ENCODE measurements around the gene PTPRA. TPM values are rescaled to one million over a fixed set of nuclear protein-coding genes. Genes with fewer than 3 reads are reported as not detected.

Gene PTPRA
- total and polyA plus RNA-seq, 10 of the 15 experiments (the other 5 are each of a cell fraction or from before 2014, with no cell fraction given): 3.9 to 62.1 (median 34.6) TPM

DNA sequence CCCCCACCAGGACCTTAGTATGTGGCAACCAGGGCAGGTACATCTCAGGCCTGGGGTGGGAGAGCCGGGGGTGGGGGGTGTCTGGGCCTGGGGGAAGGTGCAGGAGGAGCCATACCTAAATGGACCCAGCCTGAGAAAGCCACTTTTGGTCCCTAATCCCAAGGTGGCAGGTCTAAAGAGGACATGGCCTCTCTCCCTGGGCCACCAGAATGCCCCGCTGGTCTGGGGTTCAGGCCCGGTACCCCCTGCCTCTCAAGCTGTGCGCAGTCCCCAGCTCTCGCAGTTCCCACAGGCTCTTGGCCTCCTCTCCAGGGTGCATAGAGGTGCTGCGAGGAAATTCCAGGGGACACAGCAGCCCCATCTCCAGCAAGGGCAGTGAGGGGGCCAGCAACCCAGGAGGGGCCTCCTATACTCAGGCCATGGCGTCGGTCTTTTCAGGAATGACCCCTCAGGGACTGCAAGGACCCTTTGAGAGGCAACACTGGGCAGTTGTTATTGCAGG, 212.3 kb downstream of the PTPRA start (continued):
- TF ChIP-seq, protein P1, sequence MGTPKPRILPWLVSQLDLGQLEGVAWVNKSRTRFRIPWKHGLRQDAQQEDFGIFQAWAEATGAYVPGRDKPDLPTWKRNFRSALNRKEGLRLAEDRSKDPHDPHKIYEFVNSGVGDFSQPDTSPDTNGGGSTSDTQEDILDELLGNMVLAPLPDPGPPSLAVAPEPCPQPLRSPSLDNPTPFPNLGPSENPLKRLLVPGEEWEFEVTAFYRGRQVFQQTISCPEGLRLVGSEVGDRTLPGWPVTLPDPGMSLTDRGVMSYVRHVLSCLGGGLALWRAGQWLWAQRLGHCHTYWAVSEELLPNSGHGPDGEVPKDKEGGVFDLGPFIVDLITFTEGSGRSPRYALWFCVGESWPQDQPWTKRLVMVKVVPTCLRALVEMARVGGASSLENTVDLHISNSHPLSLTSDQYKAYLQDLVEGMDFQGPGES (IDR thresholded peaks at IDR 0.05): no peak
- TF ChIP-seq RELA (IDR thresholded peaks at IDR 0.05; ENCODE audit: borderline replicate concordance, partially characterized antibody) (no peak), STAT3 (IDR thresholded peaks at IDR 0.05; ENCODE audit: low read depth, low read length) (no peak)
- TF ChIP-seq, protein P2, sequence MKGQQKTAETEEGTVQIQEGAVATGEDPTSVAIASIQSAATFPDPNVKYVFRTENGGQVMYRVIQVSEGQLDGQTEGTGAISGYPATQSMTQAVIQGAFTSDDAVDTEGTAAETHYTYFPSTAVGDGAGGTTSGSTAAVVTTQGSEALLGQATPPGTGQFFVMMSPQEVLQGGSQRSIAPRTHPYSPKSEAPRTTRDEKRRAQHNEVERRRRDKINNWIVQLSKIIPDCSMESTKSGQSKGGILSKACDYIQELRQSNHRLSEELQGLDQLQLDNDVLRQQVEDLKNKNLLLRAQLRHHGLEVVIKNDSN (IDR thresholded peaks at IDR 0.05; ENCODE audit: borderline replicate concordance, extremely low read length, insufficient read depth, low read depth, low read length): no peak

DNA sequence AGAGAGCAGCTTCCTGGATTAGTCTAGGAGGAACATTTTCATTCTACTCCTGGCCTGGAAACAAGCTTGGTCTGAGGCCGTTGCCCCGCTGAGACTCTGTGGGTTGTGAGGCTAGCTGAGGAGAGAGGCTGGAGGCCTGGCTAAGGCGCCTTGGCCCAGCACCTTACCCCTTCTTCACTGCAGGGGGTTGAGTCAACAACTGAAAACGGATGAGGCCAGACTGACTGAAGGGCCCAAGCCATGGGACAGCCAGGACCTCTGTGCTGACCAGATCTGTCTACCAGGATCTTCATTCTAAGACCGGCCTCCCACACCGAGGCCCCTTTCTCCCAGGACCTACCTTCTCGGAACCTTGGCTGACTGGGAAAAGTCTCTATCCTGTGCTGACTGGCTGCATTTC, 214.8 kb downstream of the PTPRA start:
- Histone ChIP-seq H3K9me3 (replicated peaks; ENCODE audit: control insufficient read depth, insufficient read depth, low read length) (no peaks in the 10 kb centered on the region), H3K4me2 (ENCODE audit: control insufficient read depth, insufficient read depth) (no peak overlapping the region), H3K27ac (ENCODE audit: control insufficient read depth, insufficient read depth) (no peak overlapping the region), H3K4me1 (ENCODE audit: control insufficient read depth, insufficient read depth, low read length) (no peaks in the 10 kb centered on the region), H3K4me3 (no peak overlapping the region), H2AFZ (ENCODE audit: control insufficient read depth, low read depth, low read length) (no peak overlapping the region), H4K20me1 (ENCODE audit: control insufficient read depth, insufficient read depth) (no peaks in the 10 kb centered on the region), H3K9ac (ENCODE audit: control insufficient read depth, insufficient read depth, low read length) (no peak overlapping the region), H3K36me3 (ENCODE audit: control insufficient read depth in 2 of 2, insufficient read depth in 2 of 2, low read length in 1 of 2) (no peaks in the 10 kb centered on the region), H3K79me2 (ENCODE audit: control insufficient read depth, insufficient read depth, low read length) (no peaks in the 10 kb centered on the region), H3K27me3 (replicated peaks in 1 of 2; ENCODE audit: control insufficient read depth in 2 of 2, insufficient read depth in 2 of 2, low read length in 1 of 2) (peaks cover 11 to 17% of the 10 kb centered on the region in 2 experiments)
- no TSS peak for BruUV-seq (replicated peaks)
- POLR2A ChIA-PET: interaction anchor here (0.5 kb wide), 1 partner anchor 499 kb away, joined by 4 read pairs; no protein-coding TSS in a partner anchor
- RAD21 ChIA-PET (ENCODE audit: unreplicated experiment): no interaction called here
- SMC1A ChIA-PET (ENCODE audit: uncharacterized antibody, unreplicated experiment): no interaction called here
- intact Hi-C loops (cut with micrococcal nuclease; ENCODE audit: unreplicated experiment) (no loop called here), in situ Hi-C loops (cut with MboI) (no loop called here)
- ATAC-seq (no peak), FAIRE-seq (no peak), DNase-seq (ENCODE audit: low read depth, low spot score) (no peak)
- CTCF ChIA-PET: interaction anchor here (1.1 kb wide), 1 partner anchor 19 kb away, joined by 3 read pairs; no protein-coding TSS in a partner anchor
- WGBS (ENCODE audit: insufficient coverage, insufficient replicate concordance, low lambda C conversion rate, missing lambda C conversion rate): 62% methylated on average over 7 of the region's 7 CpGs
- no peak for TF ChIP-seq FOXM1 (IDR thresholded peaks at IDR 0.05; ENCODE audit: low read depth, low read length)
- no peak for TF ChIP-seq RBBP5 (conservative IDR thresholded peaks at IDR 0.05)
- TF ChIP-seq NFIC (IDR thresholded peaks at IDR 0.05; ENCODE audit: low read depth, low read length): no peak
- TF ChIP-seq TCF7 (IDR thresholded peaks at IDR 0.05; ENCODE audit: borderline replicate concordance): no peak
- no peak for TF ChIP-seq SPI1 (IDR thresholded peaks at IDR 0.05; ENCODE audit: borderline replicate concordance, insufficient read depth, low read depth, low read length)
- TF ChIP-seq, protein P3, sequence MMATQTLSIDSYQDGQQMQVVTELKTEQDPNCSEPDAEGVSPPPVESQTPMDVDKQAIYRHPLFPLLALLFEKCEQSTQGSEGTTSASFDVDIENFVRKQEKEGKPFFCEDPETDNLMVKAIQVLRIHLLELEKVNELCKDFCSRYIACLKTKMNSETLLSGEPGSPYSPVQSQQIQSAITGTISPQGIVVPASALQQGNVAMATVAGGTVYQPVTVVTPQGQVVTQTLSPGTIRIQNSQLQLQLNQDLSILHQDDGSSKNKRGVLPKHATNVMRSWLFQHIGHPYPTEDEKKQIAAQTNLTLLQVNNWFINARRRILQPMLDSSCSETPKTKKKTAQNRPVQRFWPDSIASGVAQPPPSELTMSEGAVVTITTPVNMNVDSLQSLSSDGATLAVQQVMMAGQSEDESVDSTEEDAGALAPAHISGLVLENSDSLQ (IDR thresholded peaks at IDR 0.05): no peak
- no peak for TF ChIP-seq NR2C2 (IDR thresholded peaks at IDR 0.05; ENCODE audit: borderline replicate concordance, control insufficient read depth, insufficient read length, low read depth)
- TF ChIP-seq, protein P4, sequence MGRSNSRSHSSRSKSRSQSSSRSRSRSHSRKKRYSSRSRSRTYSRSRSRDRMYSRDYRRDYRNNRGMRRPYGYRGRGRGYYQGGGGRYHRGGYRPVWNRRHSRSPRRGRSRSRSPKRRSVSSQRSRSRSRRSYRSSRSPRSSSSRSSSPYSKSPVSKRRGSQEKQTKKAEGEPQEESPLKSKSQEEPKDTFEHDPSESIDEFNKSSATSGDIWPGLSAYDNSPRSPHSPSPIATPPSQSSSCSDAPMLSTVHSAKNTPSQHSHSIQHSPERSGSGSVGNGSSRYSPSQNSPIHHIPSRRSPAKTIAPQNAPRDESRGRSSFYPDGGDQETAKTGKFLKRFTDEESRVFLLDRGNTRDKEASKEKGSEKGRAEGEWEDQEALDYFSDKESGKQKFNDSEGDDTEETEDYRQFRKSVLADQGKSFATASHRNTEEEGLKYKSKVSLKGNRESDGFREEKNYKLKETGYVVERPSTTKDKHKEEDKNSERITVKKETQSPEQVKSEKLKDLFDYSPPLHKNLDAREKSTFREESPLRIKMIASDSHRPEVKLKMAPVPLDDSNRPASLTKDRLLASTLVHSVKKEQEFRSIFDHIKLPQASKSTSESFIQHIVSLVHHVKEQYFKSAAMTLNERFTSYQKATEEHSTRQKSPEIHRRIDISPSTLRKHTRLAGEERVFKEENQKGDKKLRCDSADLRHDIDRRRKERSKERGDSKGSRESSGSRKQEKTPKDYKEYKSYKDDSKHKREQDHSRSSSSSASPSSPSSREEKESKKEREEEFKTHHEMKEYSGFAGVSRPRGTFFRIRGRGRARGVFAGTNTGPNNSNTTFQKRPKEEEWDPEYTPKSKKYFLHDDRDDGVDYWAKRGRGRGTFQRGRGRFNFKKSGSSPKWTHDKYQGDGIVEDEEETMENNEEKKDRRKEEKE (IDR thresholded peaks at IDR 0.05): no peak
- no peak for TF ChIP-seq NRF1 (conservative IDR thresholded peaks at IDR 0.05; ENCODE audit: low read depth, low read length)
- TF ChIP-seq BCL11A (IDR thresholded peaks at IDR 0.05; ENCODE audit: low read depth, low read length): no peak
- TF ChIP-seq MEF2B (IDR thresholded peaks at IDR 0.05; ENCODE audit: partially characterized antibody, poor library complexity, severe bottlenecking): no peak
- no peak for TF ChIP-seq SMAD1 (IDR thresholded peaks at IDR 0.05; ENCODE audit: low read depth, partially characterized antibody)
- TF ChIP-seq SUPT20H (IDR thresholded peaks at IDR 0.05; ENCODE audit: borderline replicate concordance, control insufficient read depth, low read depth, low read length): no peak
- TF ChIP-seq YBX1 (IDR thresholded peaks at IDR 0.05): no peak
